ENCODE data around the gene SLC49A4.
"Not testable (repeated sequence)": the region's sequence is repeated elsewhere in the genome, so short reads cannot be mapped to it uniquely, and the experiment has no call there.

Gene SLC49A4

GRCh38 chr3:122794779-122795673, at the start of gene SLC49A4:
Gene SLC49A4, plus strand, starts transcription at chr3:122795069. Its CDS starts 124 bp downstream, at chr3:122795193.
- peak; percentile 73 to 78 for DNase-seq
- no peaks in the 10 kb centered on the region for H3K27me3 Mint-ChIP-seq
- peak; percentile 79 for ATAC-seq
- peak within 1 kb of the TSS; percentile 91 to 94 for H3K4me3 Mint-ChIP-seq
- no peaks in the 10 kb centered on the region for H3K9me3 Mint-ChIP-seq
- peaks cover 19% of the 10 kb centered on the region for H3K4me1 Mint-ChIP-seq
- peak within 1 kb of the TSS; percentile 85 to 90 for H3K27ac Mint-ChIP-seq

- H3K4me3 Mint-ChIP-seq, result no peak overlapping the region
- H3K27ac Mint-ChIP-seq, result peak overlapping the region in 1 of 2 donors; percentile 27
- no peaks in the 10 kb centered on the region for H3K4me1 Mint-ChIP-seq
- H3K9me3 Mint-ChIP-seq, result no peaks in the 10 kb centered on the region
- no peaks in the 10 kb centered on the region for H3K27me3 Mint-ChIP-seq
- no peak for ATAC-seq
- DNase-seq, result no peak
Observed at GRCh38 chr3:122745369-122746021, 49.4 kb upstream of the SLC49A4 start.

- H3K4me3 Mint-ChIP-seq, H3K27ac Mint-ChIP-seq, DNase-seq, H3K9me3 Mint-ChIP-seq, H3K4me1 Mint-ChIP-seq, ATAC-seq, H3K27me3 Mint-ChIP-seq: not testable (repeated sequence)
Observed at GRCh38 chr3:122747295-122747694, 47.6 kb upstream of the SLC49A4 start.

GRCh38 chr3:122748347-122748746, 46.5 kb upstream of the SLC49A4 start:
- Mint-ChIP-seq H3K4me3 (no peak overlapping the region), H3K27ac (no peak overlapping the region), H3K27me3 (no peaks in the 10 kb centered on the region), H3K4me1 (no peaks in the 10 kb centered on the region), H3K9me3 (no peaks in the 10 kb centered on the region)
- ATAC-seq (no peak), DNase-seq (no peak)

GRCh38 chr3:122754929-122755328, 39.9 kb upstream of the SLC49A4 start:
- no peaks in the 10 kb centered on the region for H3K27me3 Mint-ChIP-seq
- H3K4me3 Mint-ChIP-seq, result no peak overlapping the region
- ATAC-seq, result peak; percentile 86
- peaks cover 8% of the 10 kb centered on the region for H3K4me1 Mint-ChIP-seq
- H3K27ac Mint-ChIP-seq, result no peak overlapping the region
- DNase-seq, result peak; percentile 22
- H3K9me3 Mint-ChIP-seq, result no peaks in the 10 kb centered on the region

- Mint-ChIP-seq H3K9me3 (no peaks in the 10 kb centered on the region), H3K27ac (no peak overlapping the region), H3K27me3 (no peaks in the 10 kb centered on the region), H3K4me3 (no peak overlapping the region), H3K4me1 (peaks cover 8% of the 10 kb centered on the region)
- DNase-seq (no peak), ATAC-seq (no peak)
Observed at GRCh38 chr3:122755491-122755890, 39.4 kb upstream of the SLC49A4 start.

GRCh38 chr3:122758877-122759560, 35.9 kb upstream of the SLC49A4 start:
- ATAC-seq (peak; percentile 69), DNase-seq (peak in 1 of 2 donors; percentile 17)
- Mint-ChIP-seq H3K4me1 (peaks cover 8% of the 10 kb centered on the region), H3K27me3 (no peaks in the 10 kb centered on the region), H3K9me3 (no peaks in the 10 kb centered on the region), H3K4me3 (no peak overlapping the region), H3K27ac (no peak overlapping the region)

GRCh38 chr3:122760453-122761271, 34.2 kb upstream of the SLC49A4 start:
- Mint-ChIP-seq H3K4me3 (no peak overlapping the region), H3K9me3 (no peaks in the 10 kb centered on the region), H3K27me3 (no peaks in the 10 kb centered on the region), H3K27ac (peak overlapping the region in 1 of 2 donors; percentile 60), H3K4me1 (peaks cover 8% of the 10 kb centered on the region)
- ATAC-seq, result no peak
- no peak for DNase-seq

GRCh38 chr3:122766430-122766829, 28.4 kb upstream of the SLC49A4 start:
- ATAC-seq (no peak), DNase-seq (no peak)
- Mint-ChIP-seq H3K4me1 (no peaks in the 10 kb centered on the region), H3K27ac (no peak overlapping the region), H3K27me3 (no peaks in the 10 kb centered on the region), H3K4me3 (no peak overlapping the region), H3K9me3 (no peaks in the 10 kb centered on the region)

GRCh38 chr3:122767540-122768372, 27.1 kb upstream of the SLC49A4 start:
- no peak overlapping the region for H3K4me3 Mint-ChIP-seq

GRCh38 chr3:122770521-122771202, 24.2 kb upstream of the SLC49A4 start:
- H3K27ac Mint-ChIP-seq, result no peak overlapping the region
- no peaks in the 10 kb centered on the region for H3K27me3 Mint-ChIP-seq
- ATAC-seq (no peak), DNase-seq (no peak)
- H3K4me1 Mint-ChIP-seq, result no peaks in the 10 kb centered on the region
- no peak overlapping the region for H3K4me3 Mint-ChIP-seq
- no peaks in the 10 kb centered on the region for H3K9me3 Mint-ChIP-seq

More at GRCh38 chr3:122767540-122768372, 27.1 kb upstream of the SLC49A4 start:
- H3K9me3 Mint-ChIP-seq, result no peaks in the 10 kb centered on the region
- no peak for DNase-seq
- H3K27me3 Mint-ChIP-seq, result no peaks in the 10 kb centered on the region
- H3K4me1 Mint-ChIP-seq, result no peaks in the 10 kb centered on the region
- ATAC-seq, result no peak
- no peak overlapping the region for H3K27ac Mint-ChIP-seq

GRCh38 chr3:122772827-122773226, 22.0 kb upstream of the SLC49A4 start:
- no peaks in the 10 kb centered on the region for H3K27me3 Mint-ChIP-seq
- no peak overlapping the region for H3K4me3 Mint-ChIP-seq
- H3K9me3 Mint-ChIP-seq, result no peaks in the 10 kb centered on the region
- no peaks in the 10 kb centered on the region for H3K4me1 Mint-ChIP-seq
- no peak for DNase-seq
- no peak for ATAC-seq
- H3K27ac Mint-ChIP-seq, result no peak overlapping the region

GRCh38 chr3:122773944-122774509, 20.8 kb upstream of the SLC49A4 start:
- no peaks in the 10 kb centered on the region for H3K9me3 Mint-ChIP-seq
- no peak overlapping the region for H3K27ac Mint-ChIP-seq
- no peaks in the 10 kb centered on the region for H3K4me1 Mint-ChIP-seq
- H3K4me3 Mint-ChIP-seq, result no peak overlapping the region
- H3K27me3 Mint-ChIP-seq, result no peaks in the 10 kb centered on the region
- DNase-seq, result no peak
- ATAC-seq, result no peak

GRCh38 chr3:122774564-122774963, 20.3 kb upstream of the SLC49A4 start:
- H3K4me1 Mint-ChIP-seq, result no peaks in the 10 kb centered on the region
- H3K4me3 Mint-ChIP-seq, result no peak overlapping the region
- no peaks in the 10 kb centered on the region for H3K9me3 Mint-ChIP-seq
- DNase-seq, result no peak
- peak; percentile 54 for ATAC-seq
- H3K27me3 Mint-ChIP-seq, result no peaks in the 10 kb centered on the region
- no peak overlapping the region for H3K27ac Mint-ChIP-seq

All from stimulated activated naive CD8-positive, alpha-beta T cell treated with anti-CD3 and anti-CD28 coated beads, Interleukin-15, amount 100 ng/mL, for 72 hours (primary cell).